GM21786 (cell line): ENCODE measurements around the gene CTNNA3.
"Not testable (repeated sequence)": the region's sequence is repeated elsewhere in the genome, so short reads cannot be mapped to it uniquely, and the experiment has no call there.

ENCODE experiments used
- ATAC-seq: cut with Tn5 transposase; IDR thresholded peaks from one replicate; pipeline ENCODE4 v1.9.1; 2021; ENCODE audit not compliant: unreplicated experiment

CTNNA3 gene

DNA sequence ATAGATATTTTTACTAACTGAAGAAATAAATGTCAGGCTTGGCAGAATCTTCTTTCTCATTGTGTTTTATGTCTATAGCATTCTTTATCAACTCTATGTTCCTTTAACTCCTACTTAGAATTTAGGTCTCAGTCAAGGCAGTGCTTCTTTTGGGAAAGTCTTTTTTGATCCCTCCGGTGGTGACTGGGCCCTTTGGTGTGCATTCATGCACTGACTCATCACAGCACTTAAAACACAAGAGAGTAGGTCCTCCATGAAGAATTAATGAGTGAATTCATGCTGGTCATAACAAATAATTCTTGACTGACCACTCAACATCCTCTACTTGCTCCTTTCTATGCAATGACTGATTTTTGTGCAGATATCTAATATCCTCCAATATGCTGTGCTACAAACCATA, 1229.0 kb downstream of the CTNNA3 start:
- ATAC-seq, result no peak

DNA sequence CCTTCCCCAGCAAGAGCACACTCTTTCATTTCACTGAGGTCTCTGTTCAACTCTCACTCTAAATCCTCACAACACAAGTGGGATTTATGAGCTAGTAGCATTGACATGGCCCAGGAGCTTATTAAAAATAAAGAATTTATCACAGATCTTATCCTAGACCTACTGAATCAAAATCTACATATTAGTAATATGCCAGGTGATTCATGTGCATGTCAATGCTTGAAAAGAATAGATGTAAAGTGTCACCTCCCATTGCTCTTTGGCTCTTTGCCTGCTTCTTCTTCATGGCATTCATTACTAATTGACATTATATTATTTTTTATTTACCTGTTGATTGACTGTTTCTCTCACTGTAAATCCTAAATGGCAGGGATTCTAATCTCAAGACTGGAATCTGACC, 1229.4 kb downstream of the CTNNA3 start:
- no peak for ATAC-seq

DNA sequence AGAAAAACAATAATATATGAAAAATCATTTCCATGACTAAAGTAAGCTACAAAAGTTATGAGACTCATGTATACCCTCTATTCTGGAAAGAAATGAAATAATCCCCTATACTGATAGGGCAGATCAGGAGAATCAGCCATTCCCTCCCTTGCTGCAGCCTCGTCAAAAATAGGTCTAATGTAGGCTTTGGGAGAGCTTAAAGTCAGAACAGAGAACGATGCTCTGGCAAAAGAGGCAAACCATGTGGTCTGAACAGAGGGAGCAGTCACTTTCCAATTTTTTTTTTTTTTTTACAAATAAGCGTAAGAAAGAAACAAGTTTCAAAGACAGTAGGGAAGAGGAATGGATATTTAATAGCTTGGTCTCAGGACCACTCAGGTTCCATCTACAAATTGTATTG, 1232.4 kb downstream of the CTNNA3 start:
- no peak for ATAC-seq

DNA sequence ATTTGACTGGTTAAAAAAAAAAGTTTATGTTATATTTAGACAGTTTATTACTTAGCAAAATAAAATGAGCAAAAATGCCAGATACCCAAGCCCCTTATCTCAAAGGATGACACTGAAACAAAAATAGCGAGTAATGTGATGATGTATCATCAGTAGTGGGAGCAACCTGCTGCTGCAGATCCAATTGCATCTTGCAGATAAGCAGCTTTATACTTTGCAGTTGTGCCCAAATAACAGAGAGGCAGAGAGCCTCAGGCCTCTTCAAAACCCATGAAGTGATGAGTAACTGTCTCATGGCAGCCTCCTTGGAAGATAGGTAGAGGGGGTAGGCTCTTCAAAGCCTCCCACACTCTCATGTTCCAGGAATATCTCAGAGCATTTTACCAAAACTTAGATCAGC, 1238.4 kb downstream of the CTNNA3 start:
- ATAC-seq, result no peak

DNA sequence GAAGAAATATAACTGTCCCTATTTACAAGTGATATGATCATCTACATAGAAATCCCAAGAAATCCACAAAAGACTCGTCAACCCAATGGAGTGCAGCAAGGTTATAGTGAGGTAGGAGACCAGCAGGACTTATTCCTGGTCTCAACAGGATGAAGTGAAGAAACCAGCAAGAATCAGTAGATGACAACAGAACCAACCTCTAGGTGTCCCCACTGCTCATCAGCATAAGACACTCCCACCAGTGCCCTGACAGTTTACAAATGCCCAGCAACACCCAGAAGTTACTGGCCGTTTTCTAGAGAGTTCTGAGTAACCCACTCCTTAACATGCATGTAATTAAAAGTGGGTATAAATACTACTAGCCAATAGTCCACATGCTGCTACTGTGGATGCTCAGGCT, 1240.7 kb downstream of the CTNNA3 start:
- ATAC-seq, result no peak

- no peak for ATAC-seq
Observed at GRCh38 chr10:66440568-66440967, 1255.4 kb downstream of the CTNNA3 start.

GRCh38 chr10:66414943-66415342, 1281.1 kb downstream of the CTNNA3 start:
- no peak for ATAC-seq

DNA sequence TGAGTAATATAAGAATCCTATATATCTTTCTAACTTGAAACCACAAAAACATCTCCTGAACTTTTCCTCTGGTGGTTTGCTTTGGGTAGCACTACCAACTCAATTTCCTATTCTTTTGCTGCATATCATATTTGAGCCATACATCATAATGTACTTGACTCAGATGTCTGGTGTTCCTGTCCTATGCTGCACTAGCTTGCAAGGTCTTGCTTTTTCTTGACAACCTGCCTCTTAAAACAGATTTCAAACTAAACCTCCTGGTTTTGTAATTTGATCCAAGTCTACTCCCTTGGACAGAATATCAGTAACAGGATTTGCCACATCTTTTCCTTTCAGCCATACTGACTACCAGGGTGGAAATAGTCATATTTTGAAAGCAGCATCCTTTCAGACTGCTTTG, 1290.4 kb downstream of the CTNNA3 start:
- ATAC-seq, result no peak

- no peak for ATAC-seq
Observed at GRCh38 chr10:66398669-66399068, 1297.3 kb downstream of the CTNNA3 start.

GRCh38 chr10:66394342-66395063, 1301.5 kb downstream of the CTNNA3 start:
- no peak for ATAC-seq

- ATAC-seq, result no peak
Observed at GRCh38 chr10:66390926-66391325, 1305.1 kb downstream of the CTNNA3 start.

GRCh38 chr10:66381045-66381444, 1315.0 kb downstream of the CTNNA3 start:
- no peak for ATAC-seq

GRCh38 chr10:66378117-66378876, 1317.7 kb downstream of the CTNNA3 start:
- no peak for ATAC-seq

GRCh38 chr10:66368146-66368545, 1327.8 kb downstream of the CTNNA3 start:
- no peak for ATAC-seq

DNA sequence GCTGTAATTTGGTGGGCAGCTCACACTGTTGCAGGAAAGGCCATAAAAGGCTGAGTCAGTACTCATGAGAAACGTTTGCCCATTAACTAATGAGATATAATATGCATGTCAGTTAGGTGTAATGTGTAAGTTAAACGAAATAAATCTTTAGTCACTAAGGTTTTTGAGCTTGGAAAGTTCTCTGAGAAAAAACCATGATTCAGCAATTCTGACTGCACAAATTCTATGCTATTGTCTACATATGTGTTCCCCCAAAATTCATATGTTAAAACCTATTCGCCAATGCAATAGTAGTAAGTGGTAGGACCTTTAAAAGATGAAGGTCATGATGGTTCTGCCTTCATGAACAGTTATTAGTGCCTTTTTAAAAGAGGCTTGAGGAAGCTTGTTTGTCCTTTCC, 1329.8 kb downstream of the CTNNA3 start:
- ATAC-seq, result no peak

GRCh38 chr10:66365686-66366085, 1330.3 kb downstream of the CTNNA3 start:
- ATAC-seq, result no peak

DNA sequence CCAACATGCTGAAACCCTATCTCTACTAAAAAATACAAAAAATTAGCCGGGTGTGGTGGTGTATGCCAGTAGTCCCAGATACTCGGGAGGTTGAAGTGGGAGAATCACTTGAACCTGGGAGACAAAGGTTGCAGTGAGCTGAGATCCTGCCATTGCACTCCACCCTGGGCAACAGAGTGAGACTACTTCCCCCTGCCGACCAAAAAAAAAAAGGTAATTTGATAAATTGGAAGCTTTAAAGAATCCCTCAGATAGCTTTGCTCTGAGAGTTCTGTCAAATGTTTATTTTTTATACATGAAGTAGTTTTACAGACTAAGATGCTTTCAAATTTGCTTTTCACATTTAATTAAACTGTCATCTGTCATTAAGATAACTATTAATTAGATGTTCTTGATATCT, 1333.5 kb downstream of the CTNNA3 start:
- no peak for ATAC-seq

DNA sequence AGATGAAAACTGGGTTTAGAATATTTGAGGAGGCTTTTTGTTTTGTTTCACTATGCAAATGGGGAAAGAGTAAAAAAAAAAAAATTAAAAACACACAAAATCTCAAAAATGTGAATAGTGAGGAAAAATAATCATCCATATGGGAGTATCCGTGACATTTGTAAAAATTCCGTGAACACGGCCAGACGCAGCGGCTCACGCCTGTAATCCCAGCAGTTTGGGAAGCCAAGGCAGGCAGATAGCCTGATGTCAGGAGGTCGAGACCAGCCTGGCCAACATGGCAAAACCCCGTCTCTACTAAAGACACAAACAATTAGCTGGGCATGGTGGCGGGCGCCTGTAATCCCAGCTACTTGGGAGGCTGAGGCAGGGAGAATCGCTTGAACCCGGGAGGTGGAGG, 1342.2 kb downstream of the CTNNA3 start:
- ATAC-seq, result not testable (repeated sequence)

DNA sequence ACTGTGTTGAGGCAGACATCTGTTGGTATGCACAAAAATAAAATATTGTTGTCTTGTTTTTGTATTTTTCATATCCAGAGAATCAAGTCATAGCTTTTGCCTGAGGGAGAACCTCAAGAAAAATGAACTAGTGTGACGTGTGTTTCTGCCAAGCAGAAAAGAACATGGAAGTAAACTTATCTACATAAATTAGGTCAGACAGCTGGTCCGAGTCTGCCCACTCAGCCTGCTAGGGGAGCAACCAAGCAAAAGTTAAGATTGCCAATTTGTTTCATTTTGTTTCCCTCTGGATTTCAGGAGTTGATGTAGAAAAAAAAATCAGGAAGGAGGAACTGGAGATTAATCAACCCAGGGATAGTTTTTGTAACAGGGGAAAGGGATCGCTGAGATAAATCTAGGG, 1342.6 kb downstream of the CTNNA3 start:
- no peak for ATAC-seq

GRCh38 chr10:66350622-66351399, 1345.2 kb downstream of the CTNNA3 start:
- no peak for ATAC-seq

GRCh38 chr10:66349726-66350125, 1346.3 kb downstream of the CTNNA3 start:
- ATAC-seq, result no peak

- ATAC-seq, result no peak
Observed at GRCh38 chr10:66349076-66349475, 1346.9 kb downstream of the CTNNA3 start.
